AG09319 (cell line): ENCODE results near the gene RAE1.

Experiments
- DNase-seq: peaks from one replicate; pipeline ENCODE4 v3.0.0-alpha.2; 2010; ENCODE audit warnings: low read depth; ENCODE audit errors: extremely low read depth
- TF ChIP-seq, protein P1 (sequence below): IDR thresholded peaks from 2 replicates; pipeline ENCODE4 v1.5.1; 2011; ENCODE audit warnings: low read depth, mild to moderate bottlenecking, inconsistent platforms, low read length, moderate library complexity

Gene RAE1

DNA sequence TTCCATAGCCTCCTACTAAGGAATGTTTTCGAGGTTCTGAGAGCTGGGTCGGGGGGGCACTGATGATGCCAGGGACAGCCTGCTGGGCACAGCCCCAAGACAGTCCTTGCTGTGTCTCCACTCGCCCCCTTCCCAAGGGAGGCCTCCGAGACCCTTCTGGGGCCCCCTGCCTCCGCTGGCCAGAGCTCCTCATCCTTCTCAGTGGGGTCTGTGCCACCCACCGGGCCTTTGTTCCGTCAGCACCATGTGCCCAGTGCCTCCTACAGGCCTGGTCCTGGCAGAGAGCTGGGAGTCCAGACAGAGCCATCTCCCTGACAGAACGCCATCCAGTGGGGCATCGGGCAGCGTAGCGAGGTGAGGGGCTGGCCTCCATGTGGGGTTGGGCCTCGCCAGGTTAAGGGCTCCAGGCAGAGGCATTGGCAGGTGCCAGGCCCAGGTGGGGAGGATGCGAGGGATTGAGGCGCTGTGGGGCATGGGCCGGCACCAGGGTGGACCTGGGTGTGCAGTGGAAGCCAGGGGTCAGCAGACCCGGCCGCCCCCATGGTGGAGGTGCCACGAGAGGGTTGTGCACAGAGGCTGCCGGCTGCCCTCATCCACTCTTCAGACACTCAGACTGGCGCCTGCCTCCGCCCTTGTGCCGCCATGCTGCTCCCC, 53.5 kb downstream of the RAE1 start:
- no peak for DNase-seq
- TF ChIP-seq, protein P1, sequence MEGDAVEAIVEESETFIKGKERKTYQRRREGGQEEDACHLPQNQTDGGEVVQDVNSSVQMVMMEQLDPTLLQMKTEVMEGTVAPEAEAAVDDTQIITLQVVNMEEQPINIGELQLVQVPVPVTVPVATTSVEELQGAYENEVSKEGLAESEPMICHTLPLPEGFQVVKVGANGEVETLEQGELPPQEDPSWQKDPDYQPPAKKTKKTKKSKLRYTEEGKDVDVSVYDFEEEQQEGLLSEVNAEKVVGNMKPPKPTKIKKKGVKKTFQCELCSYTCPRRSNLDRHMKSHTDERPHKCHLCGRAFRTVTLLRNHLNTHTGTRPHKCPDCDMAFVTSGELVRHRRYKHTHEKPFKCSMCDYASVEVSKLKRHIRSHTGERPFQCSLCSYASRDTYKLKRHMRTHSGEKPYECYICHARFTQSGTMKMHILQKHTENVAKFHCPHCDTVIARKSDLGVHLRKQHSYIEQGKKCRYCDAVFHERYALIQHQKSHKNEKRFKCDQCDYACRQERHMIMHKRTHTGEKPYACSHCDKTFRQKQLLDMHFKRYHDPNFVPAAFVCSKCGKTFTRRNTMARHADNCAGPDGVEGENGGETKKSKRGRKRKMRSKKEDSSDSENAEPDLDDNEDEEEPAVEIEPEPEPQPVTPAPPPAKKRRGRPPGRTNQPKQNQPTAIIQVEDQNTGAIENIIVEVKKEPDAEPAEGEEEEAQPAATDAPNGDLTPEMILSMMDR = no peak

DNA sequence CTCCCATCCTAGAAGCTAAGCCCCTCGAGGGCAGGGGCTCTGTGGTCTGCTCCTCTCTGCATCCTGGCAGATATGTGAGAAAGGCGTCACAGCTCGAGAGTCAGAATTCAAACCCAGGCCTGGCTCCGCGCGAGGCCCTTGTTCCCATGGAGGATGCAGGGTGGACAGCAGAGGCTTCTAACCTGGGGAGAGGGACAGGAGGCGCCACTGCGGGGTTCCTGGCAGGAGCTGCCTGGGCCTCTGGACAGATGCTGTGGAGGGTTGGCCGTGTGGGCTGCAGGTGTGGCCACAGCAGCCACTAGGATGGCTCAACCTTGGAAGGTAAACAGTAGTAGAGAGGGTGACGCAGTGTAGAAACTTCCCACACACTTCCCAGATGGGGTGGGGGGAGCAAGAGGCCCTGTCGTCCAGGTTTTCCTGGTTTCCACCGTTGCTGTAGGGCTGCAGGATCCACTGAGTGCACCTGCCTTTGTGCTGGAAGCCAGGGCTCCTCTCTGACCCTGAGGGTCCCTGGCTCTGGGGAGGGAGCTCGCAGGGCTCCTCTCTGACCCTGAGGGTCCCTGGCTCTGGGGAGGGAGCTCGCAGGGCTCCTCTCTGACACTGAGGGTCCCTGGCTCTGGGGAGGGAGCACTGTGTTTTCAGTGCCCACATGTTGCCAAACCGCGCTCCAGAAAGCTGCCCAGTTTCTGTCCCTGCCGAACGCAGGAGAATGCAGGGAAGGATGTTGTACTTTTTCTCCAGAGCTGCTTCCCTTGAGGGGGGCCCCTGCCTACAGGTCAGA, 54.4 kb downstream of the RAE1 start:
- TF ChIP-seq, protein P1 = no peak
- DNase-seq = no peak

DNA sequence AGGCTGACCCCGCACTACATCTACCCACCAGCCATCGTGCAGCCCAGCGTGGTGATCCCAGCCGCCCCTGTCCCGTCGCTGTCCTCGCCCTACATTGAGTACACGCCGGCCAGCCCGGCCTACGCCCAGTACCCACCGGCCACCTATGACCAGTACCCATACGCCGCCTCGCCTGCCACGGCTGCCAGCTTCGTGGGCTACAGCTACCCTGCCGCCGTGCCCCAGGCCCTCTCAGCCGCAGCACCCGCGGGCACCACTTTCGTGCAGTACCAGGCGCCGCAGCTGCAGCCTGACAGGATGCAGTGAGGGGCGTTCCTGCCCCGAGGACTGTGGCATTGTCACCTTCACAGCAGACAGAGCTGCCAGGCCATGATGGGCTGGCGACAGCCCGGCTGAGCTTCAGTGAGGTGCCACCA, 56.5 kb downstream of the RAE1 start:
- DNase-seq = no peak
- TF ChIP-seq, protein P1 = no peak

DNA sequence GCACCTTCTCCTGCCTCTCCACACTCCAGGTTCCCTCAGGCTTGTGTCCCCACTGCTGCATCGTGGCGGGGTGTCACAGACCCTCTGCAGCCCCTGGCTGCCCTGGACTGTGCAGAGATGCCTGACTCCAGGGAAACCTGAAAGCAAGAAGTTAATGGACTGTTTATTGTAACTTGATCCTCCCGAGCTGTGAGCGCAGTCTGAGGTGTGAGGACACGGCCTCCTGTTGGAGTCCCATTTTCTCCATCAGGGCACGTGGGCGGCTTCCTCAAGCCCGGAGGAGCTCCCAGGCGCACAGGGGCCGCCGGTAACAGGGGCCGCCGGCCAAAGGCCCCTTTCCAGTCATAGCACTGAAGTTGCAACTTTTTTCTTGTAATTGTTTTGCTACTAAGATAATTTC, 57.1 kb downstream of the RAE1 start:
- TF ChIP-seq, protein P1 = no peak
- no peak for DNase-seq

DNA sequence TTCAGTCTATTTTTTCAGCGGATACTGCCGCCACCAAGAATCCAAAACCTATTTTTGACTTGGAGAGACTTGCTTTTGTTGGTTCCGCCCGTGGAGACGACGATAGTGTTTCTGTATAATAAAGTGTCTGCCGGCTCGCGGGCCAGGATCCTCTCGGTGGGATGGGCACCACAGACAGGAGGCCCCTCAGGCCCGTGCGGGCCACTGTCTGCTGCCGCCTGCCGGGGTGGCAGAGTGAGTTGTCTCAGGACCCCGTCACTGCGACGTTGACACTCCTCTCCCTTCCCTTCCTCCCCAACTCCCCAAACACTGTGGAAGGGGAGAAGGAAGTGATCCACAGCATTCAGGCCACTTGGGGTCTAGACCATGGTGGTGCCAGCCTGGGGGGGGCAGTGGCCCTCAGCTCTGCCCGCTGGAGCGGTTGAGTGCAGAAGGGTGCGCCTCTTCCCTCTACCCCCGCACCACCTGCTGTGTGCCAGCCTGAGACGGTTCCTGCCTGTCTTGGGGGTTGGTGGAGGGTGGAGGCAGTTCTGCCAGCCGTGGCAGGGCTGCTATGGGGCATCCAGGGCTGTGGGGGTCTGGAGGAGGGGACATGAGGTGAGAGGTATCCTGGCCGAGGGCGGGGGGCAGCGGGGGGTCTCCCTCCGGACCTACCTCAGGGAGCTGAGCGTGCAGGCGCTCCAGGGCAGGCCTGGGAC, 57.6 kb downstream of the RAE1 start:
- TF ChIP-seq, protein P1 = no peak
- DNase-seq = no peak

DNA sequence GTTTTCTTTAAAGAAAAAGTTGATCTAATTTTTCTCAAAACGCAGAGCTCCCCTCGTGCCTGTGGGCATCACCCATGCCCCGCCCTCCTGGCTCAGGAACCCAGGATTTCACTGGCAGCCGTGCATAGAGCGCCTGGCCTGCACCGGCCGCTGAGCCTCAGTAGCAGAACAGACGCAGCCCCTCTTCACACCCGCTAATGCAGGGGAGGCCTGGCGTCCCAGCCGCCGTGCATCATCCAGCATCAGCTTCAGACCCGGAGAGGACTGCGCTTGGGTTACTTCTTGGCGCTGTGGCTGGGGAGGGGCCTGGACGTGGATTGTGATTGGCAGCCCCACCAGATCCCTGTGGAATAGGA, 58.2 kb downstream of the RAE1 start:
- TF ChIP-seq, protein P1 = no peak
- no peak for DNase-seq
